Measurements from ENCODE around the gene KSR1.
"Not testable (repeated sequence)": the region's sequence is repeated elsewhere in the genome, so short reads cannot be mapped to it uniquely, and the experiment has no call there.

Gene KSR1

GRCh38 chr17:27609611-27610303, 153.5 kb downstream of the KSR1 start:
- no peak for DNase-seq (ENCODE audit: low read depth, low spot score)

DNA sequence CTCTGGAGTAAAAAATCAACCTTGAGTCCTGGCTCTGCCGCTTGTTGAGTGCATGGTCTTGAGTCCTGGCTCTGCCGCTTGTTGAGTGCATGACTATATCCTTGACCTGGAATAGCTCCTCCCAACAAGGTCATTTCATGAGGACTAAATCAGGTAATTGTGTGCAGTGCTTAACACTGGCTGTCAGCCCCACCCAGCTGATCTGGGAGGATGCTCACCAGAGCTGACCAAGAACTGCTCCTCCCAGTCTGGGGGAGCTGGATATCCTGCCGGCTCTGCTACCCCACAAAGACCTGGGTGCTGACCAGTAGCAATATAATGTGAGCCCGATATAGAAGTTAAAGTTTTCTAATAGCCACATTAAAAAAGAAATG, 154.0 kb downstream of the KSR1 start:
- DNase-seq (ENCODE audit: low read depth, low spot score): no peak

DNA sequence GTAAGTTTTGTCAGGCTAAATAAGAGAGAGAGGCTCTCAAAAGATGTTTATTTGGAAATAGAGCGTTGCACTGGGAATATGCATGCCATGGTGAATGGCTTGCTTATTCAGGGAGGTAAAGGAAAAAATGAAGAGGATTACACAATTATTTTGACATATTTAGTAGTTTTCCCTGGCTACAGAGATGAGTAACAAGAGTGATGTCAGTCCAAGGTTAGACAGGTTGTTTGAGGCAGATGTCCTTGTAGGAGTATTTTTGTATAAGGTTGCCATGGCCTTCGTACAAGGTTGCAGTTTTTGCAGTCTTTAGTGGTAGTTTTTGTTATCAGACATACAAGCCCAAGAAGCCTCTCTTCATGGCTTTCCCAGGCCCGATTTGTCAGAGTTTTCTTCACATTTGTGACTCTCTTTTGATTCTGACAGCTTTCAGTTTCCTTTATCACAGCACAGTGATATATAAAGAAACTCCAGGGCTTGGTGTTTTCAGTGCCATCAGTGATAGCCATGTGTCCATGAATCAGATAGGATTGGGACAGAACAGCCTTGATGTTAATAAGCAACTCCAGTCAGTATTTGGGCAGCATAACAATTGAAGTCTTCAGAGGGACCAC, 156.0 kb downstream of the KSR1 start:
- no peak for DNase-seq (ENCODE audit: low read depth, low spot score)

GRCh38 chr17:27613433-27613832, 157.2 kb downstream of the KSR1 start:
- DNase-seq (ENCODE audit: low read depth, low spot score): no peak

GRCh38 chr17:27615121-27615520, 158.9 kb downstream of the KSR1 start:
- no peak for DNase-seq (ENCODE audit: low read depth, low spot score)

- no peak for DNase-seq (ENCODE audit: low read depth, low spot score)
These were observed 160.2 kb downstream of the KSR1 start for GRCh38 chr17:27616414-27616813.

DNA sequence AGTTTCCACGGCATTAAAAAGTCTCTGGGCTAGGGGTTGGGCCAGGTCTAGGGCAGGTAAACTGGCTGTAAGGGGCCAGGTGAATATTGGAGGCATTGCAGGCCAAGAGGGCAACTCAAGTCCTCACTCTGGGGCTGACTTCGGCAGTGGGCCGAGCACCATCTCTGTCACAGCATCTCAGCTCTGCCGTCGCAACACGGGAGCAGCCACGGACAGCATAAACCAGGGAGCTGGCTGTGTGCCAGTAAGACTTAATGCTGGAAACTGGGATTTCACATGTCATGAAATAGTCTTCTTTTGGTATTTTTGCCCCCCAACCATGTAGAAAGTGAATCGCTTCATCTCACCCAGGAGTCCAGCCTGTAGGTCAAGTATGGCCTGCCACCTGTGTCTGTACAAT, 162.2 kb downstream of the KSR1 start:
- no peak for DNase-seq (ENCODE audit: low read depth, low spot score)

GRCh38 chr17:27620721-27621120, 164.5 kb downstream of the KSR1 start:
- no peak for DNase-seq (ENCODE audit: low read depth, low spot score)

DNA sequence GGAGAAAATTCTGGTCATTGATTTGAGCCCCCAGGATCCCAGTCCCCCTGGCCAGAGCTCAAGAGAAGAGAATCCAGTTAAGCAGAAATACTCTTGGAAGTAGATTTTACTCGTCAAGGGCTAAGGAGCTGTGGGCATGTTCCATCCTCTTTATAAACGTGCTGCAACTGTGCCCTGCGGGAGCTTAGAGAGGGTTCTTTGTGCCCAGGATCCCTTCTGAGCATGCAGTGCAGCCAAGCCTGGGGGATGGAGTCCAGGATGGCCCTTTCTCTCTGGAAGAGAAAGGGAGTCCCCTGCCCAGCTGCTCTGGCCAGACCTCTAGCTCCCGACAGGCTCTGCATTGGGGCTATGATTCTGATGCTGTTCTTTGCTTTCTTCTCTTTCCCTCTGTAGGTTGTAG, 165.3 kb downstream of the KSR1 start:
- no peak for DNase-seq (ENCODE audit: low read depth, low spot score)

DNA sequence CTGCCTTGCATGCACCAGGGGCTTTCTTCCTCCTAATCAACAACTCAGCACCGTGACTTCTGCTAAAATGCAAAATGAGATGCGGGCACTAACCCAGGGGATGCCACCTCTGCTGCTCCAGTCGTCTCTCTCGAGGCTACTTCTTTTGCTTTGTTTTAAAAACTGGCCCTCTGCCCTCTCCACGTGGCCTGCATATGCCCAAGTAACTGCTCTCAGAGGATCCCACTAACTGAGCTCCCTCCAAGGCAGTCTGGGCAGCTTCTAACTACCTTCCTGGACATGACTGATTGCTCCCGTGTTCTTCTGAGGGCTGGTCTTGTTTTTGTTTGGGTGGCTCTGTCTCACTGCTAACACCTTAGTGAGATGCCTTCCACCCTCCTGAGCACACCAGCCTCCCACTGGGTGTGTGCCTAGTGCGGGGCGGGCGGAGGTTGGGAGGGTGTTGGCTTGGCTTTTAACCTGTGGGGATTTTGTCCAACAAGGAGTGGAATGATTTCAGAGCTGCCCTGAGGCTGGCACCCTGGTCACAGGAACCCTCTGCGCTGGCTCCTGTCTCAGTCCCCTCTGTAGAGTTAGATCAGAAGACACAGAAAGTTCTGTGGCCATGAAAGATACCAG, 165.8 kb downstream of the KSR1 start:
- DNase-seq (ENCODE audit: low read depth, low spot score): no peak

GRCh38 chr17:27622986-27623385, 166.7 kb downstream of the KSR1 start:
- DNase-seq (ENCODE audit: low read depth, low spot score): no peak

- DNase-seq (ENCODE audit: low read depth, low spot score): no peak
These were observed 167.4 kb downstream of the KSR1 start for GRCh38 chr17:27623614-27624013.

DNA sequence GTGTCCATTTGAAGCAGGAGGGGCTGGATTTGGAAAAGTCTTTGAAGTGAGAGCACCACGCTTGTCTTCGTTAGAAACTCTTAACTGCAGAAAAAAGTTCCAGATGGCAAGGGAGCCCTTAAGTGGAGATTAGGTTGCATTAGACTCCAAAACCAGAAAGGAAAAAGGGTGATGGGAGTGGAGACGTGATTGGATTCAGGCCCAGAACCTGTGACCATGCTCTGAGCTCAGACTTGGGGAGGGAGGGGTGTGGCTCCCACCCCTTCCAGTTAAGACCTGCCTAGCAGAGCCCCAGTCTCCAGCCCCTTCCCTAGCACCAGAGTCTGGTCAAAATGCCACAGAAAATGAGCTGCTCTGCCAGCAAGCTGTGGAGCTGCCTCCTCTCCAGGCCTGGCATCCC, 168.3 kb downstream of the KSR1 start:
- no peak for DNase-seq (ENCODE audit: low read depth, low spot score)

DNA sequence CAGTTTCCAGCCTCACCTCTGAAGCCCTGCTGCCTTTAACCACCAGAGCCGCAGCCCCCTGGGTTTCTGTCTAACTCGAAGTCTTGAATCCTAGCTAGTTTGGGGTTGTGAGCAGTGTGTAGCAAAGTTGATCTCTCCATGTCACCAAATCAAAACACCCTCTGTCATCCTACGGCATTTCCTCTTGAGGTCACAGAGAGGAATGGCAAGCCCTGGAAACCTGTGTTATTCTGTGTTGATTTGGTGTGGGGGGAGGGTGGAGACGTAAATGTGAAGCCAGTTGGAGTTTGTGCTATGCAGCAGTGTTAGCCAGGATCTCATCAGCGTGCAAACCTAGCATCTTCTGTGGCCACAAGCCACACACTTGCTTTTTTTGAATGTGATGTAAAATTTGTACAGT, 169.6 kb downstream of the KSR1 start:
- DNase-seq (ENCODE audit: low read depth, low spot score): no peak

DNA sequence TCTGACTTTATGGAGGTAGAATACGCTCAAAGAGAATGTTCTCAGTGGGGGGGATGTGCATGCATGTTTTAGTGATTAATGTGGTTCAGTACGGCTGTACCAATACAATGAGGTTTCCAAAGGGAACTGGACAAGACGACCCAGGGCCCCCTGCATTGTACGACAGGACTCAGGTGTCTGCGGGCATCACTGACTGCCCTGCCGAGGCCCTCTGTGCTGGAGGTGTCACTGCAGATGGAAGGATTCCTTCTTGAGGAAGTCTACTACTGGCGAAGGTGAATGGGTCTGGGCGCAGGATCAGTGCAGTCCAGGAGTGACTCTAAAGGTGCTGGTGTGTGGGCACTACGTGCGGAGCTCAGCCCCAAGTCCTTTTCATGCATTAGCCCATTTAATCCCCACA, 171.3 kb downstream of the KSR1 start:
- DNase-seq (ENCODE audit: low read depth, low spot score): no peak

GRCh38 chr17:27628376-27628775, 172.1 kb downstream of the KSR1 start:
- DNase-seq (ENCODE audit: low read depth, low spot score): no peak

- not testable (repeated sequence) for DNase-seq (ENCODE audit: low read depth, low spot score)
These were observed 173.0 kb downstream of the KSR1 start for GRCh38 chr17:27629260-27629659.

DNA sequence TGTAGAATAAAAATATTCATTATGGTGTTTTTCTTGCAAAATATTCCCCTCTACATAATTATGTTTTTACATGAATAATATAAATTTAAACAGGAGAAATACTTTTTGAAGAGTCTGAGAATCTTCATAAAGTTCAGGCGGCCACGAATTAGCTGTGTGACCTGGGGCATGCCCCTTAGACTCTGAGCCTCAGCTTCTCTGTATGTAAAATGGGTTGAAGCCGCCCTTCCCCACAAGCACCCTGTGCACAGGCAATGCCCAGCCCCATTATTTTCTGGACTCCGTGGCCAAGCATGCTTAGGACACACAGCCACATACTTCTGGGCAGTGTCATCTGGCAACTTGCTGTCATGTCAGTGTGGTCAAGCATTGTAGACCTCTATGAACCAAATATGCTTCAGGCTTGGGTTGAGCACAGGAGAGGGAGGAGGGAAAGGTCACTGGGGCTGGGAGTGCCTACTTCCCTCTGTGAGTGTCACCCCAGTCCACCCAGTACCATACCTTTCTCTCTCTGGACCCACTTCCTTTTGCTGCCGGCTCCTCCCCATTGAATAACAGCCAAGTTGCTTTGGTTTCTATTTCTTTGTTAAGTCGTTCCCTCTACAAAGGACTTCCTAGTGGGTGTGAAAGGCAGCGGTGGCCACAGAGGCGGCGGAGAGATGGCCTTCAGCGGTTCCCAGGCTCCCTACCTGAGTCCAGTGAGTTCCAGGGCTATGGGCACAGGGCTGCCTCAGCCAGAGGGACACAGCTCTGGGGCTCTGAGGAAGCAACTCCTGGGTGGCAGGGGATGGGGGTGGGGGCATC, 174.6 kb downstream of the KSR1 start, which contains the start of gene LGALS9:
TSS of gene LGALS9 (plus strand) at position 582 of the 804 bp plus-strand sequence. CDS start at position 660, 78 bp downstream.
- DNase-seq (ENCODE audit: low read depth, low spot score): no peak

DNA sequence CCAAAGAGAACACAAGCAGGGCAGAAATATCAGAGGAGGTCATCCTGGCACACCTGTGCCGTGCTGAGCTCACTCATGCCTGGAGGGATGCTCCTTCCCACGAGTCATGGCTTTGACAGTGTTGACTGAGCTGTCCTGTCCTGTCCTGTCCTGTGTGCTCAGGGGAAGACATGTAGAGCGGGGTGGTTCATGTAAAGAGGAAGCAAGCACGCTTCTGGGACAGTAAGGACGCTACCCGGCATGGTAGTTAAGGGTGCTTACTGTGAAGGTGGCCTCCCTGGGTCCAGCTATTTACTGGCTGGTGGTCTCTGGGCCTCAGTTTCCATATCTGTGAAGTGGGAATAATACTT, 175.1 kb downstream of the KSR1 start:
- DNase-seq (ENCODE audit: low read depth, low spot score): no peak

- no peak for DNase-seq (ENCODE audit: low read depth, low spot score)
These were observed 175.9 kb downstream of the KSR1 start for GRCh38 chr17:27631897-27632725.

- DNase-seq (ENCODE audit: low read depth, low spot score): not testable (repeated sequence)
These were observed 176.5 kb downstream of the KSR1 start for GRCh38 chr17:27632766-27633165.

All from iPS DF 19.7 (cell line).